Measurements from ENCODE around the gene SFXN5.

Gene SFXN5

GRCh38 chr2:72953528-72953927 is 118.0 kb downstream of the SFXN5 start:
- DNase-seq: no peak

GRCh38 chr2:72952961-72953360 is 118.6 kb downstream of the SFXN5 start:
- DNase-seq: no peak

GRCh38 chr2:72952110-72952823 is 119.2 kb downstream of the SFXN5 start:
- DNase-seq: no peak

GRCh38 chr2:72951303-72952095 is 120.0 kb downstream of the SFXN5 start:
- DNase-seq: no peak

- DNase-seq: no peak
Observed at GRCh38 chr2:72950558-72951255, 120.8 kb downstream of the SFXN5 start.

- DNase-seq: no peak
Observed at GRCh38 chr2:72949642-72950041, 121.9 kb downstream of the SFXN5 start.

GRCh38 chr2:72949045-72949444 is 122.5 kb downstream of the SFXN5 start:
- DNase-seq: no peak

GRCh38 chr2:72947952-72948830 is 123.3 kb downstream of the SFXN5 start:
- DNase-seq: no peak

- DNase-seq: no peak
Observed at GRCh38 chr2:72946466-72946865, 125.0 kb downstream of the SFXN5 start.

- no peak for DNase-seq
Observed at GRCh38 chr2:72945450-72946019, 126.0 kb downstream of the SFXN5 start.

- DNase-seq: no peak
Observed at GRCh38 chr2:72944804-72945449, 126.6 kb downstream of the SFXN5 start.

GRCh38 chr2:72943540-72944395 is 127.7 kb downstream of the SFXN5 start:
- DNase-seq: no peak

GRCh38 chr2:72942881-72943418 is 128.6 kb downstream of the SFXN5 start:
- DNase-seq: no peak

- DNase-seq: no peak
Observed at GRCh38 chr2:72942293-72942692, 129.2 kb downstream of the SFXN5 start.

- DNase-seq: no peak
Observed at GRCh38 chr2:72940786-72941185, 130.7 kb downstream of the SFXN5 start.

GRCh38 chr2:72940361-72940760 is 131.2 kb downstream of the SFXN5 start:
- DNase-seq: no peak

GRCh38 chr2:72938455-72938854 is 133.1 kb downstream of the SFXN5 start:
- no peak for DNase-seq

GRCh38 chr2:72937356-72937669 is 134.2 kb downstream of the SFXN5 start:
- DNase-seq: no peak

- no peak for DNase-seq
Observed at GRCh38 chr2:72936660-72937355, 134.7 kb downstream of the SFXN5 start.

GRCh38 chr2:72935611-72935957 is 135.9 kb downstream of the SFXN5 start:
- no peak for DNase-seq
